ENCODE data around the gene B4GALT1. TPM values are rescaled to one million over a fixed set of nuclear protein-coding genes. Genes with fewer than 3 reads are reported as not detected.

The B4GALT1 gene
- total and polyA plus RNA-seq, 2 of the 8 experiments (the other 6 are each of a cell fraction or from before 2014, with no cell fraction given), result 12.8 to 18.2 TPM

DNA sequence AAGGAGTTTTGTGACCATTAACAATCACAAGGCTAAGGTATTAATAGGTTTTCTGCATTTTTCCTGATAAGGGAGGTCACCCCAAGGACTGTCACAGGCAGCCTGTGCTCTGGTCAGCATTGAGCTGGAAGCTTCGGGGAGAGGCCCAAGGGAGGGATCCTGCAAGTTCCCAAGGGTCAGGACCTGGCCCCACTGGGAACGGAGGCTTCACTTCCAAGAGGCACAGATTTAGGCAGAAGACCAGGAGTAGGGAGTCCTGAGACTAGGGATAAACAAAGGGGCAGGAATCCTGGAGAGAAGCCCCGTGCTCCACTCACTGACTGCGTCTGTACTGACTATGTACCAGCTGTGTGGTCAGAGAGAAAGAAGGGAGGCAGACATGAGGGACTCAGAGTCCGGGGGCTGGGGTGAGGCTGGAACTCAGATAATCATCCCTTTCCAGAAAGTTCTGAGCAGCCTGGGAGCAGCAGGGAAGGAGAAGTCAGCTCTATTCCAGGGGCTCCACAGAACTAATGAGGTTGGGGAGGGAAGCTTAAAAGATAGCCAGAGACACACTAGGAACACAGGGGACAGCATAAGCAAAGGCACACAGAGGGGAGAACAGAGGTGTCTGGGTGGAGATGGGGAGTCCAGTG, 37.8 kb downstream of the B4GALT1 start:
- Histone ChIP-seq H3K56ac (replicated peaks; ENCODE audit: insufficient read length, low read depth, low read length) (no peak overlapping the region), H2BK5ac (ENCODE audit: low read depth, low read length) (no peak overlapping the region), H2BK15ac (ENCODE audit: low read length) (no peak overlapping the region), H3K23me2 (ENCODE audit: low read depth, low read length) (no peaks in the 10 kb centered on the region), H3K9me3 (ENCODE audit: insufficient read depth in 2 of 2, low read depth in 1 of 2, low read length in 1 of 2) (no peaks in the 10 kb centered on the region; a peak in 1 of 4 replicates), H2BK12ac (ENCODE audit: low read depth, low read length) (no peak overlapping the region), H3K4me3 (ENCODE audit: extremely low read depth in 1 of 4, insufficient read depth in 2 of 4, low read depth in 3 of 4, low read length in 4 of 4) (no peak overlapping the region), H2AFZ (ENCODE audit: low read length) (no peak overlapping the region), H4K8ac (ENCODE audit: extremely low read depth, insufficient read depth, low read length) (no peak overlapping the region), H3K79me2 (ENCODE audit: control insufficient read depth in 1 of 2, insufficient read depth in 2 of 2, low read length in 2 of 2) (no peaks in the 10 kb centered on the region), H3K27me3 (replicated peaks in 1 of 4; ENCODE audit: control insufficient read depth in 3 of 4, extremely low read depth in 1 of 4, insufficient read depth in 3 of 4, low read length in 3 of 4) (no peaks in the 10 kb centered on the region), H3K9ac (replicated peaks in 1 of 4; ENCODE audit: extremely low read depth in 1 of 4, low read depth in 3 of 4, low read length in 3 of 4) (no peak overlapping the region), H3K79me1 (ENCODE audit: low read depth, low read length) (no peaks in the 10 kb centered on the region), H3K18ac (ENCODE audit: extremely low read depth, low read length) (no peak overlapping the region), H2BK120ac (replicated peaks; ENCODE audit: low read depth, low read length) (no peak overlapping the region), H2BK20ac (ENCODE audit: low read length) (no peak overlapping the region), H3K14ac (ENCODE audit: insufficient read length) (no peak overlapping the region), H3K4me2 (ENCODE audit: insufficient read depth in 1 of 2, low read depth in 2 of 2, low read length in 2 of 2) (no peak overlapping the region), H3K36me3 (ENCODE audit: control insufficient read depth in 2 of 4, insufficient read depth in 4 of 4, low read length in 3 of 4) (no peaks in the 10 kb centered on the region), H3K4ac (replicated peaks; ENCODE audit: insufficient read length, low read depth, low read length) (no peak overlapping the region), H4K91ac (replicated peaks; ENCODE audit: insufficient read length, low read length) (no peak overlapping the region), H2AK5ac (ENCODE audit: low read depth, low read length) (no peak overlapping the region), H4K5ac (ENCODE audit: insufficient read length, low read depth, low read length) (no peak overlapping the region), H3K27ac (ENCODE audit: low read depth, low read length) (no peak overlapping the region), H3K4me1 (replicated peaks in 1 of 4; ENCODE audit: control insufficient read depth in 3 of 4, insufficient read depth in 4 of 4, low read length in 3 of 4) (no peaks in the 10 kb centered on the region), H3K23ac (ENCODE audit: insufficient read length) (no peak overlapping the region), H4K20me1 (replicated peaks in 1 of 2; ENCODE audit: control insufficient read depth in 1 of 2, insufficient read depth in 2 of 2, low read length in 2 of 2) (peaks cover 2 to 3% of the 10 kb centered on the region in 2 experiments)
- FAIRE-seq, result no peak
- DNase-seq (ENCODE audit: low read depth in 1 of 2, low spot score in 2 of 2), result no peak
- CTCF ChIA-PET (ENCODE audit: partially characterized antibody), result interaction anchor here (0.8 to 1.6 kb wide), 2 partner anchors 38 to 73 kb away, joined by 3 to 4 read pairs; partner anchors contain the start of gene B4GALT1
- WGBS, 2 experiments (ENCODE audit: extremely low coverage in 1 of 2, insufficient coverage in 1 of 2, insufficient read length in 1 of 2, insufficient replicate concordance in 2 of 2, low coverage in 1 of 2, low lambda C conversion rate in 2 of 2, missing lambda C conversion rate in 1 of 2), result 83% methylated on average over 5 of the region's 5 CpGs; no CpG with 5 or more reads in 1 of the 2 experiments
- POLR2A ChIA-PET (ENCODE audit: partially characterized antibody), result interaction anchor here (1.3 to 3.5 kb wide), 2 partner anchors 104 to 134 kb away, joined by 3 to 14 read pairs; partner anchors contain the start of gene DNAJA1
- no peak for TF ChIP-seq TCF12 (IDR thresholded peaks at IDR 0.05; ENCODE audit: low read depth, low read length)
- no peak for TF ChIP-seq HDAC2 (IDR thresholded peaks at IDR 0.05; ENCODE audit: borderline replicate concordance in 1 of 2, low read depth in 2 of 2, low read length in 2 of 2)
- no peak for TF ChIP-seq CTBP2 (IDR thresholded peaks at IDR 0.05; ENCODE audit: borderline replicate concordance, insufficient read depth, insufficient read length, low read length)
- no peak for TF ChIP-seq CHD1 (IDR thresholded peaks at IDR 0.05; ENCODE audit: low read depth, low read length)
- TF ChIP-seq, protein P1, sequence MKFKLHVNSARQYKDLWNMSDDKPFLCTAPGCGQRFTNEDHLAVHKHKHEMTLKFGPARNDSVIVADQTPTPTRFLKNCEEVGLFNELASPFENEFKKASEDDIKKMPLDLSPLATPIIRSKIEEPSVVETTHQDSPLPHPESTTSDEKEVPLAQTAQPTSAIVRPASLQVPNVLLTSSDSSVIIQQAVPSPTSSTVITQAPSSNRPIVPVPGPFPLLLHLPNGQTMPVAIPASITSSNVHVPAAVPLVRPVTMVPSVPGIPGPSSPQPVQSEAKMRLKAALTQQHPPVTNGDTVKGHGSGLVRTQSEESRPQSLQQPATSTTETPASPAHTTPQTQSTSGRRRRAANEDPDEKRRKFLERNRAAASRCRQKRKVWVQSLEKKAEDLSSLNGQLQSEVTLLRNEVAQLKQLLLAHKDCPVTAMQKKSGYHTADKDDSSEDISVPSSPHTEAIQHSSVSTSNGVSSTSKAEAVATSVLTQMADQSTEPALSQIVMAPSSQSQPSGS (IDR thresholded peaks at IDR 0.05; ENCODE audit: low read length), result no peak
- TF ChIP-seq SAP30 (IDR thresholded peaks at IDR 0.05; ENCODE audit: insufficient read depth, insufficient replicate concordance, low read length), result no peak
- TF ChIP-seq POU5F1 (IDR thresholded peaks at IDR 0.05; ENCODE audit: low read depth, low read length), result no peak
- TF ChIP-seq KDM5A (IDR thresholded peaks at IDR 0.05; ENCODE audit: low read length), result no peak
- no peak for TF ChIP-seq KDM4A (IDR thresholded peaks at IDR 0.05; ENCODE audit: low read depth, low read length, severe bottlenecking)
- TF ChIP-seq YY1 (IDR thresholded peaks at IDR 0.05; ENCODE audit: low read depth, low read length), result no peak
- no peak for TF ChIP-seq MAFK (IDR thresholded peaks at IDR 0.05; ENCODE audit: low read depth, low read length)
